Measurements from ENCODE around the gene GPS1.

The GPS1 gene

DNA sequence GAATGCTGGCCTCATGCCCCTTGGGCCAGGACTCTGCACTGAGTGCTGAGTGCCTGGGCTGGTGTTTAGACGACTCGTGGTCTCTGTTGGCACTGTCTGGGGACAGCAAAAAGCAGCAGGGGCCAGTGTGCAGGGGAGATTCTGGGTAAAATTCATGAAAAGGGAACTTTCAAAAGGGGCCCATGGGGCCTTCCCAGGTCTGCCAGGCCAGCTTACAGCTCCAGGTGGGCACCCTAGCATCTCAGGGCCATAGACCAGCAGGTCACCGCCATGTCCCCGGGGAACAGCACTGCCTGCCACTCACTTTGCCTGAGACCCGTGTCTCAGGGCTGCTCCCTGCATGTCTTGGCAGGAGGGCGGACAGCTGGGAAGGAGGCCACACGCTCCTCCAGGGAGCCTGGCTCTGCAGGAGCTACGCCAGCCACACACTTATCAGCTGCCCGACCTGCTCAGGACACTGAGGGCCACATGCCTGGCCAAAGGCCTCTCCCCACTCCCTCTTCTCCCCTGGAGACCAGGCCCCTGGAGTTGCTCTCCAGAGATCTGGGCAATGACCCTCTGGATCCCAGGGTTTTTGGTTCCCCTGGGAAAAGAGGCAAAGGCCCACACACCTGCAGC, 55.1 kb downstream of the GPS1 start:
- no peak for DNase-seq

Measured in CD4-positive, alpha-beta T cell treated with Interferon alpha-2 for 1 hour (primary cell).